DMS79 (cell line): ENCODE measurements around the gene SLX1A.
"Not testable (repeated sequence)": the region's sequence is repeated elsewhere in the genome, so short reads cannot be mapped to it uniquely, and the experiment has no call there.

ENCODE experiments used
- DNase-seq: peaks from one replicate; lab custom pipeline; 2025; lab: John Stamatoyannopoulos, UW

SLX1A gene

GRCh38 chr16:30193615-30194014, at the start of gene SLX1A, which contains the start of gene BOLA2B:
SLX1A (plus strand) TSS chr16:30193875; CDS start chr16:30194085, 210 bp downstream.
BOLA2B (minus strand) TSS chr16:30193666; CDS start chr16:30193595, 71 bp downstream.
- DNase-seq: not testable (repeated sequence)

- DNase-seq: no peak
Observed at GRCh38 chr16:30144017-30144416, 49.7 kb upstream of the SLX1A start.

GRCh38 chr16:30144917-30145316, 48.8 kb upstream of the SLX1A start:
- DNase-seq: no peak

- DNase-seq: no peak
Observed at GRCh38 chr16:30145657-30146056, 48.0 kb upstream of the SLX1A start.

- no peak for DNase-seq
Observed at GRCh38 chr16:30147843-30148510, 45.7 kb upstream of the SLX1A start.

- DNase-seq: no peak
Observed at GRCh38 chr16:30149250-30149930, 44.3 kb upstream of the SLX1A start.

GRCh38 chr16:30151091-30151490, 42.6 kb upstream of the SLX1A start:
- DNase-seq: no peak

GRCh38 chr16:30152517-30152916, 41.2 kb upstream of the SLX1A start:
- no peak for DNase-seq

GRCh38 chr16:30155188-30155587, 38.5 kb upstream of the SLX1A start:
- no peak for DNase-seq

- no peak for DNase-seq
Observed at GRCh38 chr16:30157214-30157613, 36.5 kb upstream of the SLX1A start.

GRCh38 chr16:30163538-30163937, 30.1 kb upstream of the SLX1A start:
- DNase-seq: no peak

- no peak for DNase-seq
Observed at GRCh38 chr16:30166202-30166902, 27.3 kb upstream of the SLX1A start.

- DNase-seq: not testable (repeated sequence)
Observed at GRCh38 chr16:30168746-30169145, 24.9 kb upstream of the SLX1A start.

- DNase-seq: not testable (repeated sequence)
Observed at GRCh38 chr16:30169416-30169815, 24.3 kb upstream of the SLX1A start.

GRCh38 chr16:30170145-30170544, 23.5 kb upstream of the SLX1A start:
- DNase-seq: not testable (repeated sequence)

GRCh38 chr16:30173054-30173453, 20.6 kb upstream of the SLX1A start:
- DNase-seq: no peak

- not testable (repeated sequence) for DNase-seq
Observed at GRCh38 chr16:30176876-30177275, 16.8 kb upstream of the SLX1A start.

GRCh38 chr16:30179195-30179594, 14.5 kb upstream of the SLX1A start:
- DNase-seq: no peak

GRCh38 chr16:30179931-30180330, 13.7 kb upstream of the SLX1A start:
- DNase-seq: no peak

- no peak for DNase-seq
Observed at GRCh38 chr16:30180741-30181140, 12.9 kb upstream of the SLX1A start.

GRCh38 chr16:30183233-30184095, 10.2 kb upstream of the SLX1A start, which contains the start of gene CORO1A:
CORO1A (plus strand) TSS chr16:30183602; CDS start chr16:30185210, 1,608 bp downstream.
- DNase-seq: peak; percentile 47
